Smooth muscle cell of the brain vasculature (primary cell): ENCODE data around the gene C11orf98.
A peak's percentile ranks its signal among the peaks of the same experiment; 100 is the strongest.
"Not testable (repeated sequence)": the region's sequence is repeated elsewhere in the genome, so short reads cannot be mapped to it uniquely, and the experiment has no call there.

Experiments used
- DNase-seq: peaks from one replicate; pipeline ENCODE4 v3.0.0-alpha.2; 2012; ENCODE audit warnings: low read depth, low spot score

C11orf98 gene

DNA sequence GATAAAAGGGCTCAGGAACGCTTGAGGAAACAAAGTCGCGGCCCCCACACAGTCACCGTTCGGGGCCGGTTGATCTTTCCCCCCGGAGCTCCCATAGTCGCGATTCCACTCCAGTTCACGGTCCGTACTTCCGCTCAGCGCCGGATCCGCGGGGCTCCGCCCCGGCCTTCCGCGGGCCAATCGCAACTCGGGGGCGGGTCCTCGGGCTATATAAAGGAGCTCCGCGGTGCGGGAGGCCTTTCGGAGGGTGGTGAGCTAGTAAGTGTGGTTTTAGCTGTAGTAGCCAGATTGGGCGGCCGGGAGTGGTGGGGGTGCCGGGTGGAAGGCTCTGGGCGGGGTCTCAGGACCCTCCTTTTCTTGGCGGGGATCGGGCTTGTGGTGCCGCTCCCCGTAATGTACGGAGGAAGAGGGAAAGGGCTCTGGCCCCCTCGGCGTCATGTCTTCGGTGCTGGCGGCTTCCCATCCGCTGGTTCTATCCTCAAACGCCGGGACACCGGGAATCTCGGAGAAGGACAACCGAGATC, at the start of gene C11orf98, which contains the start of gene CSKMT:
Gene C11orf98, minus strand, starts transcription at position 136 of the 524 bp plus-strand sequence. Its CDS starts 41 bp downstream, at position 95.
Gene CSKMT, plus strand, starts transcription at position 238 of the 524 bp plus-strand sequence. CDS start 568 bp downstream, outside the sequence.
- peak; percentile 88 for DNase-seq

DNA sequence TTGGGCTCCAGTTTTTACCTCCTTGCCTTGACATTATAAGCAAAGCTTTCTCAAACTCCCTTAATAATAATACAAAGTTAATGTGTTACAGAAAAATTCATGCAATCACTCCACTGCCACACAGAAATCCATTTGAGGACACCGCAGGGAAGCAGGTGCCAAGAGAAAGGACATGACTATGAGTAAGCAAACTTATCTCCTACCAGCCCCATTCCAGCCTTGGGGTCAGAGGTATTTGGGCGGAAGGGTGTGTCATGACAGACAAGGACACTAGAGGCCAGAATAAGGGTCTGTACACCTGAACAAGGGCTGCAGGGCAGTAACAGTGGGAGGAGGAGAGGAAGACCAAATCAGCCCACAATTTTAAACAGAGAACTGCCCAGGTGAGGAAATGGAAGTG, 48.3 kb upstream of the C11orf98 start:
- DNase-seq = no peak

GRCh38 chr11:62712861-62713260, 47.9 kb upstream of the C11orf98 start:
- DNase-seq = no peak

DNA sequence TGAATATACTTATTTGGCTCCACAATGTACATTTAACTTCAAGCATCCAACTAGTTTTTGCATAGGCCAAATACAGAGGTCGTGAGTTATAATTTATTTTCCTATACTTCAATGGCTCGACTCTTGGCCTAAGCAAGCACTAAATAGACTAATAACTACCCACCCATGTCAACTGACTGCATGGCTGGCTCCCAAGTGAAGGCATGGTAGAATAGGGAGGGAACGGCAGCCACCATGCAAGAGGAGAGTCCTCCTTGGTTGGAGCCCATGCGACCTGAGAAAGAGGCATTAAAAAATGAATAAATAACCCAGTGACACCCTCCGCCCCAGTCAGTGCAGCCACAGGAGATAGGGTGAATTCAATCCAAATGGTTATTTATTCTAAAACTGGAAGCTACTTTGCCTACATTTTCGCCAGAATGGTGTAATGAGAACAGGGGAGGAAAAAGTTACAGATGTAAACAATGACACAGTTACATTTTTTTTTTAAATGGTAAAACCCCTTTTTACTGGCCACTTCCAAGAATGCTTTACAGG, 47.3 kb upstream of the C11orf98 start:
- DNase-seq = no peak

DNA sequence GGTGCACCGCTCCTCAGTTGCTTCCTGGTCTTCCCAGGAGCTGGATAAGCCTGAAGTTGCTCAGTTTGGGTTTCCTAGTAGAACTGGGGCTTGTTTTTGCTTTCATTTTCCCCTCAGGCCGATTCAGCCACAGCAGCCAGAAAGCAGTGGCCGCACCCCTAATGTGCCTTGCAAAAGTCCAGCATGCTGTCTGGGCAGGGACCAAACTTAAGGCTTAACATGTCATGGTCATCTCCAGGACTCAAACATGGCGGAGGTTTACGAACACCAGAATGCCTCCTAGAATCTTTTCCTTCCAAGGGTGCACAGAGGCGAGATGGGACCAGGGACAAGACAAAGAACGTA, 45.0 kb upstream of the C11orf98 start:
- DNase-seq = no peak

GRCh38 chr11:62709247-62710000, 44.4 kb upstream of the C11orf98 start:
- DNase-seq = peak; percentile 96

DNA sequence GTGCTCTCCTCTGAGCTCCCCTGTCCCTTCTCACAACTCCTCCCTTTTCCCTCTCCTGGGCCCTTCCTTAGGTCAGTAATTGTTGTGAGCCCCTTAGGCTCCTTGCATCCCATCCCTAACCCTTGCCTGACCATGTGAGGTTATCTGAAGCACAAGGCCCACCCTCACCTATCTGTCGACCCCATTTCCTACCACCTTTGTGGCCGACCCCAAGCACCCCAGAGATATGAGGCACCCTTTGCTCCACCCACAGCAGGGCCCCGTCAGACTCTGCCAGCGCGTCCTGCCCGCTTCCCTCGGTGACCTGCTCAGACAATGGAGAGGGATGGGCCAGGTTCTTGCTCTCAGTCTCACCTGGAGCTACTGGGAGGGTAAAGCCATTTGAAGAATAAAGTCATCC, 43.8 kb upstream of the C11orf98 start:
- no peak for DNase-seq

DNA sequence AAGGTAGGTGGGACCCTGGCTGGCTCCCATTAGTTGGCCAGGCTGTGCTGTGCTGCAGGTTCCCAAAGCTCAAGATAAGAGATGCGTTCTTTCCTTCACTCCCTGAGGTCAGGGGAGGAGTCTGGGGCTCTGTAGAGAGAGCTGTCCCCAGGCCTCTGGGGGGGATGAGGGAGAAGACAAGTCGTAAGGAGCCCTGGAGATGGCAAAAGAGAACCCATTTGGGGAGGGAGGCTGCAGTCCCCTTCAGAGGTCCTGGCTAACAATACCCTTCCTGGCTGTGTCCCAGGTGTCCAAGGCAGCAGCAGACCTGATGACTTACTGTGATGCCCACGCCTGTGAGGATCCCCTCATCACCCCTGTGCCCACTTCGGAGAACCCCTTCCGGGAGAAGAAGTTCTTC, 43.4 kb upstream of the C11orf98 start:
- DNase-seq = no peak

- DNase-seq = no peak
Measured at GRCh38 chr11:62707277-62707861, 42.4 kb upstream of the C11orf98 start, which contains the start of the genes BSCL2 and GNG3. TSS of gene BSCL2 (minus strand) at chr11:62707424. CDS start at chr11:62707195, 229 bp downstream. TSS of gene GNG3 (plus strand) at chr11:62707676. CDS start at chr11:62708296, 620 bp downstream.

DNA sequence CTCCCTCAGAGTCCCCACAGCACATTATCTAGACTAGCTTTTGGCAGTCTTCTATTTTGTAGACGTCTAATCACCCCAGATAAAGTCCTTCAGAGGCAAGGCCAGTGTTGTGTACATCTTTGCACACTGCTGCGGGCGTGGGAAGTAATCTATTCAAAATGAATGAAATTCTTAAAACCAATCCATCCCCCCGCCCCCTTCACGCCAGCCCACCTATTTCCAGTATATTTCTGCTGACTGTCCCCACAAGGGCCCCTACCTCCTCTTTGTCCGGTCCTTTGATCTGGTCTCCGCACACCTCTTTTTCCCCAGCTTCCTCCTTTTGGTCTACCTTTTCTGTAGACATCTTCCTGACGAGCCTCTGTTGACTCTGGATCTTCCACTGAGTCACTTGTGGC, 41.8 kb upstream of the C11orf98 start:
- DNase-seq = no peak

DNA sequence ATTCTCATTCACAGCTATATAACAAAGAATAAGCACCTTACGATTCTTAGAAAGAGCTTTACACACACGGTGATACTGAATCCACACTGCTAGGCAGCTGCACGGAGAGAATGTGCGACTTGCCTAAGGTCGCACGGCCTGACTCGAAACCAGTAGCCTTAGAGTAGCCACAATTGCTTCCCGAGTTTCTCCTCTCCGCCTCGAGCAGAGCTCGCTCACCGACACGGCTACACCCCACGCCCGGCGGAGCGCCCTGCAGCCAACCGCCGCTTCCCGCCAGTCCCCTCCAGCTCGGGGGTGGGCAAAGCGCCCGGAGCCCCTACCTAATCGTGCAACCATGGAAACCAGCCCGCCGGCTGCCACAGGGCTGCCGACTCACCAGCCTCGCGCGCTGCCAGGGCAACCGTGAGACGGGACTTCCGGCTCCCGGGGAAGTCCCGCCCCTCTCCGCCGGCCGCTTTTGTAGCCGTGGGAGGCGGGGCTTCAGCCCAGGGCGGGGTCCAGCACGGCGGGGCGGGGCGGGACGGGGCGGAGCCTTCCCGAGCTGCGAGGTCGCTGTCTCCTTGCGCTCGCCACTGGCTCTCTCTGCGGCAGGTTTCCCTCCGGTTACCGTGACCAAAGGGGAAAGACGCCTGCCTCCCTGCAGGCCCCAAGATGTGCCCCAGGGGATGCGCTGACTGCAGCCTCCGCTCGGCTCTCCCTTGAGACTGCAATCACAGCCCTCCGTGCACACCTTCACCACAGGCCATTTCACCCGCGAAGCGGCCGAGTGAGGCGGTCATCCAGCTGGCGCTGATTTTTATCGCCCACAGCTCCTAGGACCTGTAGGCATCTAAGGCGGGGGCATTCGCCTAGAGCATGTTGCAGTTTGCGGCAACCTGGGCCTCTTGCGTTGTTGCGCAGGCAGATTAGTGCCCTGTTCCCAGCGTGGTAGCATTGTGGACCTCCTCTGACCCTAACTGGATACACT, 41.2 kb upstream of the C11orf98 start:
- DNase-seq = peak; percentile 73

- no peak for DNase-seq
Measured at GRCh38 chr11:62705413-62705812, 40.4 kb upstream of the C11orf98 start.

DNA sequence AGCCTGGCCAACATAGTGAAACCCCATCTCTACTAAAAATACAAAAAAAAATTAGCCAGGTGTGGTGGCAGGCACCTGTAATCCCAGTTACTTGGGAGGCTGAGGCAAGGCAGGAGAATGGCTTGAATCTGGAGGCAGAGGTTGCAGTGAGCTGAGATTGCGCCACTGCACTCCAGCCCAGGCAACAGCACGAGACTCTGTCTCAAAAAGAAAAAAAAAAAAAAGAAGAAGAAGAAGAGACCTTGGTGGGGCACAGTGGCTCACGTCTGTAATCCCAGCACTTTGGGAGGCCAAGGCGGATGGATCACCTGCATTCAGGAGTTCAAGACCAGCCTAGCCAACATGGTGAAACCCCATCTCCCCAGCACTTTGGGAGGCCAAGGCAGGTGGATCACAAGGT, 38.9 kb upstream of the C11orf98 start:
- not testable (repeated sequence) for DNase-seq

DNA sequence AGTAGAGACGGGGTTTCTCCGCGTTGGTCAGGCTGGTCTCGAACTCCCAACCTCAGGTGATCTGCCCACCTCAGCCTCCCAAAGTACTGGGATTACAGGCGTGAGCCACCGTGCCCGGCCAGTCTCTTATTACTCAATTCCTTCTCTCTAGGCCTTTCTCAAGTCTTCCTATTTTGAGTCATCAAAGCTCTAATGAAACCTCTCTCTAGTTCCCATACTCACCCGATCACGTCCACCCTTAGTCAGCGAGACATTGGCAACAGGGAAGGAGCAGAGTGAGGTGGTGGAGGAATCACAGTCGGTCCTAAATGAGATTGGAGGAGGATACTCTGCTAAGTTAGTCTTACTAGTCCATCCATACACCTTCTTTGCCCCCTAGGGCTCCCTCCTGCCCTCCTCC, 37.2 kb upstream of the C11orf98 start:
- no peak for DNase-seq

GRCh38 chr11:62694455-62695167, 29.6 kb upstream of the C11orf98 start:
- no peak for DNase-seq

GRCh38 chr11:62693624-62694023, 28.6 kb upstream of the C11orf98 start:
- not testable (repeated sequence) for DNase-seq

- DNase-seq = peak; percentile 66
Measured at GRCh38 chr11:62689421-62690183, 24.6 kb upstream of the C11orf98 start, which contains the start of gene LRRN4CL. TSS of gene LRRN4CL (minus strand) at chr11:62689530. CDS start at chr11:62688508, 1,022 bp downstream.

DNA sequence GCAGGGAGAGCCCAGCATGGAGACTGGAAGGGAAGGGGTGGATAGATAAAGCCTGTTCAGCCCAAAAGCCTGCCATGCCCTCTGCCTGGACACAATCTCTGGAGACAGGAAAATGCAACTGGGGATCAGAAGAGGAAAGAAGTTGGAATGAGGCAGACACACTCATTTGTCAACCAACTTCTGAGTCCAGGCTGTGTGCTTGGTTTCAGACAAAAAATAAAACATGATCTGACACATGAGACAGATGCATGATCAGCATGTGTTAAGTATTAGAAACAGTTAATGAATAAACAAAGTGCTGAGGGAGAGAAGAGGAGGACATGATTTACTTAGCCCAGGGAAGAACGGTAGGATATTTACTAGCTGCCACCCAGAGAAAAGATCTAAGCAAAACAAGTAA, 23.5 kb upstream of the C11orf98 start:
- DNase-seq = no peak

GRCh38 chr11:62687508-62688396, 22.7 kb upstream of the C11orf98 start:
- no peak for DNase-seq
